SK-N-SH treated with all-trans-retinoic acid at 6 μM for 48 hours (cell line): ENCODE measurements around the gene ALG12.

Source experiments
- ATAC-seq: fragments of 200-7000 bp; cut with Tn5 transposase; 3 replicates; pipeline ENCODE4 v1.9.1; 2020; ENCODE audit warnings: mild to moderate bottlenecking, moderate library complexity
- BACH2 ChIP-seq: fragments of 250-450 bp; sonication (Bioruptor Pico); IDR thresholded peaks from 2 replicates; pipeline ENCODE4 v1.9.0; 2021; ENCODE audit warnings: mild to moderate bottlenecking, borderline replicate concordance
- CREB5 ChIP-seq: fragments of 250-450 bp; sonication (Bioruptor Pico); IDR thresholded peaks from 2 replicates; pipeline ENCODE4 v1.5.1; 2020; ENCODE audit warnings: low read depth, mild to moderate bottlenecking, moderate library complexity
- CSDC2 ChIP-seq: fragments of 250-450 bp; sonication (Bioruptor Pico); IDR thresholded peaks from 2 replicates; pipeline ENCODE4 v1.5.0; 2020; ENCODE audit warnings: mild to moderate bottlenecking, moderate library complexity
- CSRNP3 ChIP-seq: fragments of 250-450 bp; sonication (Bioruptor Pico); IDR thresholded peaks from 2 replicates; pipeline ENCODE4 v1.5.1; 2021; ENCODE audit warnings: mild to moderate bottlenecking, moderate library complexity
- ESRRG ChIP-seq: fragments of 250-450 bp; sonication (Bioruptor Pico); IDR thresholded peaks from 2 replicates; pipeline ENCODE4 v1.6.1; 2021; ENCODE audit warnings: mild to moderate bottlenecking
- GLIS3 ChIP-seq: fragments of 250-450 bp; sonication (Bioruptor Pico); IDR thresholded peaks from 2 replicates; pipeline ENCODE4 v1.5.0; 2020; ENCODE audit warnings: mild to moderate bottlenecking, moderate library complexity
- OSR1 ChIP-seq: fragments of 250-450 bp; sonication (Bioruptor Pico); IDR thresholded peaks from 2 replicates; pipeline ENCODE4 v1.8.0; 2022; ENCODE audit warnings: moderate library complexity, mild to moderate bottlenecking, inconsistent platforms
- PATZ1 ChIP-seq: fragments of 250-450 bp; sonication (Bioruptor Pico); IDR thresholded peaks from 2 replicates; pipeline ENCODE4 v1.8.0; 2020; ENCODE audit warnings: mild to moderate bottlenecking, moderate library complexity, borderline replicate concordance
- POU6F1 ChIP-seq: fragments of 250-450 bp; sonication (Bioruptor Pico); IDR thresholded peaks from 2 replicates; pipeline ENCODE4 v1.8.0; 2021; ENCODE audit warnings: low read depth, mild to moderate bottlenecking, moderate library complexity, borderline replicate concordance
- PPARA ChIP-seq: fragments of 250-450 bp; sonication (Bioruptor Pico); IDR thresholded peaks from 2 replicates; pipeline ENCODE4 v1.5.0; 2020; ENCODE audit warnings: mild to moderate bottlenecking, borderline replicate concordance
- RARB ChIP-seq: fragments of 250-450 bp; sonication (Bioruptor Pico); IDR thresholded peaks from 2 replicates; pipeline ENCODE4 v1.8.0; 2021; ENCODE audit warnings: mild to moderate bottlenecking, moderate library complexity
- SNAI2 ChIP-seq: fragments of 250-450 bp; sonication (Bioruptor Pico); IDR thresholded peaks from 2 replicates; pipeline ENCODE4 v1.5.0; 2020; ENCODE audit warnings: mild to moderate bottlenecking, moderate library complexity
- TOX ChIP-seq: fragments of 250-450 bp; sonication (Bioruptor Pico); IDR thresholded peaks from 2 replicates; pipeline ENCODE4 v1.8.0; 2021; ENCODE audit warnings: mild to moderate bottlenecking, moderate library complexity, borderline replicate concordance
- TSHZ2 ChIP-seq: fragments of 250-450 bp; sonication (Bioruptor Pico); IDR thresholded peaks from 2 replicates; pipeline ENCODE4 v1.5.0; 2020; ENCODE audit warnings: mild to moderate bottlenecking, moderate library complexity
- ZC3H10 ChIP-seq: fragments of 250-450 bp; sonication (Bioruptor Pico); IDR thresholded peaks from 2 replicates; pipeline ENCODE4 v1.5.1; 2021; ENCODE audit warnings: mild to moderate bottlenecking, moderate library complexity
- ZFP3 ChIP-seq: fragments of 250-450 bp; sonication (Bioruptor Pico); IDR thresholded peaks from 2 replicates; pipeline ENCODE4 v1.5.0; 2020; ENCODE audit warnings: mild to moderate bottlenecking, moderate library complexity
- ZFP30 ChIP-seq: fragments of 450-650 bp; formaldehyde crosslinking; IDR thresholded peaks from 2 replicates; pipeline ENCODE4 v1.5.0; 2022; ENCODE audit warnings: mild to moderate bottlenecking, moderate library complexity
- ZNF565 ChIP-seq: fragments of 450-650 bp; formaldehyde crosslinking; conservative IDR thresholded peaks from 2 replicates; pipeline ENCODE4 v1.5.0; 2020; ENCODE audit warnings: low read depth, mild to moderate bottlenecking, moderate library complexity
- ZNF70 ChIP-seq: fragments of 450-650 bp; formaldehyde crosslinking; IDR thresholded peaks from 2 replicates; pipeline ENCODE4 v1.5.0; 2020; ENCODE audit warnings: mild to moderate bottlenecking, moderate library complexity
- ZNF8 ChIP-seq: fragments of 450-650 bp; formaldehyde crosslinking; IDR thresholded peaks from 2 replicates; pipeline ENCODE4 v1.5.0; 2020; ENCODE audit warnings: mild to moderate bottlenecking, moderate library complexity

The ALG12 gene

GRCh38 chr22:49928185-49928495 lies 9.9 kb upstream of the ALG12 start:
- ATAC-seq = no peak
- TF ChIP-seq ZFP30 (CRISPR knock-in tag) = no peak
- no peak for TF ChIP-seq RARB
- no peak for TF ChIP-seq ZNF565 (CRISPR knock-in tag)
- no peak for TF ChIP-seq ZNF70 (CRISPR knock-in tag)
- TF ChIP-seq ESRRG (CRISPR knock-in tag) = no peak

GRCh38 chr22:49927483-49928184 lies 9.4 kb upstream of the ALG12 start:
- no peak for ATAC-seq
- TF ChIP-seq SNAI2 (CRISPR knock-in tag) (no peak), CSRNP3 (no peak), POU6F1 (CRISPR knock-in tag) (no peak), RARB (no peak), ZNF8 (no peak), ESRRG (CRISPR knock-in tag) (no peak), TOX (CRISPR knock-in tag) (no peak), TSHZ2 (CRISPR knock-in tag) (no peak), PPARA (CRISPR knock-in tag) (no peak), ZFP3 (CRISPR knock-in tag) (no peak), BACH2 (no peak), PATZ1 (no peak), ZNF70 (CRISPR knock-in tag) (no peak), ZC3H10 (no peak), CSDC2 (CRISPR knock-in tag) (no peak)
- TF ChIP-seq, all 23 proteins: peak for 0

GRCh38 chr22:49926916-49927315 lies 8.7 kb upstream of the ALG12 start:
- TF ChIP-seq OSR1 (CRISPR knock-in tag) (no peak), GLIS3 (no peak), CREB5 (no peak), PATZ1 (no peak), ZFP3 (CRISPR knock-in tag) (no peak), ZNF70 (CRISPR knock-in tag) (no peak), ZNF565 (CRISPR knock-in tag) (no peak), BACH2 (no peak), TOX (CRISPR knock-in tag) (no peak), ESRRG (CRISPR knock-in tag) (no peak)
- no peak for ATAC-seq
